Glutamatergic neuron (in vitro differentiated cells): ENCODE data around the gene ARAP2. TPM values are rescaled to one million over a fixed set of nuclear protein-coding genes. Genes with fewer than 3 reads are reported as not detected.

Source experiments
- DNase-seq: peaks from one replicate; pipeline ENCODE4 v3.0.0; 2022
- H3K27ac Mint-ChIP-seq: one replicate; pipeline ENCODE4 v1.8.0; 2020; ENCODE audit warnings: mild to moderate bottlenecking, mixed read lengths, inconsistent platforms; ENCODE audit not compliant: unreplicated experiment
- H3K27me3 Mint-ChIP-seq: one replicate; pipeline ENCODE4 v1.8.0; 2020; ENCODE audit warnings: mild to moderate bottlenecking, moderate library complexity, mixed read lengths, inconsistent platforms; ENCODE audit not compliant: unreplicated experiment
- H3K36me3 Mint-ChIP-seq: one replicate; pipeline ENCODE4 v1.8.0; 2020; ENCODE audit warnings: mild to moderate bottlenecking, mixed read lengths, inconsistent platforms; ENCODE audit not compliant: unreplicated experiment
- H3K4me1 Mint-ChIP-seq: one replicate; pipeline ENCODE4 v1.8.0; 2020; ENCODE audit warnings: mild to moderate bottlenecking, low read depth, mixed read lengths, inconsistent platforms; ENCODE audit not compliant: unreplicated experiment
- H3K4me3 Mint-ChIP-seq: one replicate; pipeline ENCODE4 v1.8.0; 2020; ENCODE audit warnings: mild to moderate bottlenecking, mixed read lengths, inconsistent platforms; ENCODE audit not compliant: unreplicated experiment
- H3K9me3 Mint-ChIP-seq: one replicate; pipeline ENCODE4 v1.8.0; 2020; ENCODE audit warnings: mild to moderate bottlenecking, moderate library complexity, mixed read lengths, inconsistent platforms; ENCODE audit not compliant: unreplicated experiment
- total RNA-seq: library from RNA; stranded (reverse); fragmentation: NEBNext Ultra II Directional; extraction: Animal tissue kit (Norgen Biotek cat#: 25700); gene quantifications from one replicate; pipeline ENCODE4 v1.2.1, GENCODE V29; 2021; ENCODE audit not compliant: unreplicated experiment
- TF ChIP-seq, protein P1 (sequence below): fragments of 200-600 bp; sonication (generic); IDR thresholded peaks from one replicate; pipeline ENCODE4 v1.5.0; 2021; ENCODE audit not compliant: partially characterized antibody, unreplicated experiment

Gene ARAP2
- total RNA-seq, 1 donor from 2014 or later: 1.4 TPM

DNA sequence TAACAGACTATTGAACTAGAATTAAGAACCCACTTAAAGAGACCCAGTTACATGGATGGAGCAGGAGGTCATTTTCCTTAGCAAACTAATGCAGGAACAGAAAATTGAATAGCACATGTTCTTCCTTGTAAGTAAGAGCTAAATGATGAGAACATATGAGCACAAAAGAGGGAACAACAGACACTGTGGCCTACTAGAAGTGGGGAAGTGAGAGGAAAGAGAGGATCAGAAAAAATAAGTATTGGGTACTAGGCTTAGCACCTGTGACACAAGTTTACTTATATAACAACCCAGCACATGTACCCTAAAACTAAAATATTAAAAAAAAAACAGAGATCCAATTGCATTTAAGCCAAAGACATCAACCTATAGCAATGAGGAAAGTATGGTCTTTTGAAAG lies 26.2 kb downstream of the ARAP2 start:
- Mint-ChIP-seq H3K27me3 (no peaks in the 10 kb centered on the region), H3K4me3 (no peak overlapping the region), H3K4me1 (no peaks in the 10 kb centered on the region), H3K27ac (no peak overlapping the region), H3K36me3 (no peaks in the 10 kb centered on the region), H3K9me3 (peaks cover 1% of the 10 kb centered on the region)
- no peak for DNase-seq
- TF ChIP-seq, protein P1, sequence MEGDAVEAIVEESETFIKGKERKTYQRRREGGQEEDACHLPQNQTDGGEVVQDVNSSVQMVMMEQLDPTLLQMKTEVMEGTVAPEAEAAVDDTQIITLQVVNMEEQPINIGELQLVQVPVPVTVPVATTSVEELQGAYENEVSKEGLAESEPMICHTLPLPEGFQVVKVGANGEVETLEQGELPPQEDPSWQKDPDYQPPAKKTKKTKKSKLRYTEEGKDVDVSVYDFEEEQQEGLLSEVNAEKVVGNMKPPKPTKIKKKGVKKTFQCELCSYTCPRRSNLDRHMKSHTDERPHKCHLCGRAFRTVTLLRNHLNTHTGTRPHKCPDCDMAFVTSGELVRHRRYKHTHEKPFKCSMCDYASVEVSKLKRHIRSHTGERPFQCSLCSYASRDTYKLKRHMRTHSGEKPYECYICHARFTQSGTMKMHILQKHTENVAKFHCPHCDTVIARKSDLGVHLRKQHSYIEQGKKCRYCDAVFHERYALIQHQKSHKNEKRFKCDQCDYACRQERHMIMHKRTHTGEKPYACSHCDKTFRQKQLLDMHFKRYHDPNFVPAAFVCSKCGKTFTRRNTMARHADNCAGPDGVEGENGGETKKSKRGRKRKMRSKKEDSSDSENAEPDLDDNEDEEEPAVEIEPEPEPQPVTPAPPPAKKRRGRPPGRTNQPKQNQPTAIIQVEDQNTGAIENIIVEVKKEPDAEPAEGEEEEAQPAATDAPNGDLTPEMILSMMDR: no peak

DNA sequence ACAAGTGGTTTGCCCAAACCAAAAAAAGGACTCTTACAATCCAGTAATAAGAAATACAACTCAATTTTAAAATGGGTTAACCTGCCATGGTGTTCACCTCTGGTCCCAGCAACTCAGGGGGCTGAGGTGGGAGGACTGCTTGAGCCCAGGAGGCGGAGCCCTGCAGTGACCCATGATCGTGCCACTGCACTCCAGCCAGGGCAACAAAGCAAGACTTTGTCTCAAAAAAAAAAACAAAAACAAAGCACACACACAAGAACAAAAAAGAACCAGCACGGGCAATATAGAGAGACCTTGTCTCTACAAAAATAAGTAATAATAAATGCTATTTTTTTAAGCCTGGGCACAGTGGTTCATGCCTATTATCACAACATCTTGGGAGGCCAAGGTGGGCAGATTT lies 28.7 kb downstream of the ARAP2 start:
- no peak overlapping the region for H3K27ac Mint-ChIP-seq
- no peaks in the 10 kb centered on the region for H3K27me3 Mint-ChIP-seq
- H3K4me3 Mint-ChIP-seq: no peak overlapping the region
- TF ChIP-seq, protein P1: no peak
- H3K4me1 Mint-ChIP-seq: peaks cover 3% of the 10 kb centered on the region
- no peaks in the 10 kb centered on the region for H3K9me3 Mint-ChIP-seq
- no peaks in the 10 kb centered on the region for H3K36me3 Mint-ChIP-seq
- no peak for DNase-seq

DNA sequence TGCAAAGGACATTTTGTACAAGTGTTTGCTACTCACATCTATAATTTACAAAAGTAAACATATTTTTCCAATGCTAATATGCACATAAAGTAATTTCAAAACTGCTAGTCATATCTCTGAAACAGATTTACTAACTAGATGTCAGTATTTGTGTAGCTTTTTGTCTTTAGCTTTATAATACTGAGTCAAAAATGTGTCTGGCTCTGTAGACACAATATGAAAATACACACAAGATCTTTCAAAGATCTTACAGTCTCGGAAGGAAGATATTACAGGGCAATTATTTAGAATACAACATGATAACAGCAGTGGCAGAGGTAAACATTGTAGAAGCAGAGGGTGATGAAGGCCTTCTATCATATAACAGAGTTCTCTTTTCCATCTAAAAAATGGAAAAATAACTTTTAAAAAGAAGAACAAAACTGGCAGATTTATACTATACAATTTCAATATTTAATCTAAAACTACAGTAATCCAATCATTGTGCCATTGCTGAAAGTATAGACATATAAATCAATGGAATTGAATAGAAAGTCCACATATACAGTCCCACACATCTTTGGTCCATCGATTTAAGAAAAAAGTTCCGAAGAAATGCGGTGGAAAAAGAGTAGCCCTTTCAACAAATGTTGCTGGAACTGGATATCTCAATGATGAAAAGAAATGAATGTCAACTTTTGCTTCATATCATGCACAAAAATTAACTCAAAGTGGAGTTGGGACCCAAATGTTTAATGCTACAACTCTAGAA lies 29.4 kb downstream of the ARAP2 start:
- H3K27me3 Mint-ChIP-seq: no peaks in the 10 kb centered on the region
- H3K27ac Mint-ChIP-seq: no peak overlapping the region
- TF ChIP-seq, protein P1: no peak
- H3K4me1 Mint-ChIP-seq: peaks cover 3% of the 10 kb centered on the region
- no peak for DNase-seq
- H3K36me3 Mint-ChIP-seq: no peaks in the 10 kb centered on the region
- H3K4me3 Mint-ChIP-seq: no peak overlapping the region
- H3K9me3 Mint-ChIP-seq: no peaks in the 10 kb centered on the region

DNA sequence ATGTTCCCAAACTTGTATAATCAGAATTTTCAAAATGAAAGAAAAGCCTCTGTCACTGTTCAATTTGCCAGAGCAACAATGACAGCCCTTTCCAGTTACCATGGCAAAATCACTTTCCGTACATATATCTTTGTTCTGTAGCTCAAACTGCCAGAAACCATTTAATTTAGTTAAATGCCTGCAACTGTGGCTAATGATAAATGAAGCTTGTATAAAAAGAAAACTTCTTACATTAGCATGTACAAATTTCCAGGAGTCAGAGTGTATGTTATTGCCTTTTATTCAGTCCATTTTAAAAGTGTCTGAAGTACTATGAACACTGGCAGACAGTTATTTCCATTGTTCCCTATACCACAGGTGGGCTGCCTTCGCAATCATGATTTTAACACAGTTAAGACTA lies 30.3 kb downstream of the ARAP2 start:
- H3K27me3 Mint-ChIP-seq: no peaks in the 10 kb centered on the region
- no peaks in the 10 kb centered on the region for H3K36me3 Mint-ChIP-seq
- H3K9me3 Mint-ChIP-seq: no peaks in the 10 kb centered on the region
- H3K4me3 Mint-ChIP-seq: no peak overlapping the region
- H3K27ac Mint-ChIP-seq: no peak overlapping the region
- TF ChIP-seq, protein P1: no peak
- H3K4me1 Mint-ChIP-seq: peaks cover 3% of the 10 kb centered on the region
- DNase-seq: no peak

DNA sequence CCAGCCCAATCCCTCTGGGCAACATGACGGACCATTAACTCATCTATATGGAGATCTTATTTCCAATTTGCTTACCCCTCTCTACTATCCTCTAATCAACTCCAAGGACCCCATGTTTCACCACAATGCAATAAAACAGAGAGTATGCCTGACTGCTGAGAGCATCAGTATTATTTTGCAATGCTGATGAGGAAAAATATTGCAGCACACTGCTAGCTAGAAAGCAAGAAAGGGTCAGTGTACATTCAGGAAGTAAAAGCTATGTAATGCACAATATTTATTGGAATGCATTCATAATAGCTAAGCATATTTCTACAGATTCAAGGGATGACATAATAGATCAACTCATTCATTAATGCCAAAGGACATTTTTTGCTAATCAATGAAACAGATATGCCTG lies 33.2 kb downstream of the ARAP2 start:
- Mint-ChIP-seq H3K36me3 (no peaks in the 10 kb centered on the region), H3K9me3 (no peaks in the 10 kb centered on the region), H3K27me3 (peaks cover 2% of the 10 kb centered on the region), H3K4me1 (peaks cover 3% of the 10 kb centered on the region), H3K27ac (no peak overlapping the region), H3K4me3 (no peak overlapping the region)
- TF ChIP-seq, protein P1: no peak
- DNase-seq: no peak
